HepG2 (cell line): ENCODE measurements around the gene IQUB. TPM values are rescaled to one million over a fixed set of nuclear protein-coding genes. Genes with fewer than 3 reads are reported as not detected.

ENCODE experiments used
- ATAC-seq: fragments of 200-7000 bp; cut with Tn5 transposase; 3 replicates; pipeline ENCODE4 v1.9.1; 2020; ENCODE audit warnings: mild to moderate bottlenecking, moderate library complexity
- BruUV-seq: library from RNA; stranded (reverse); fragments of 400-500 nt; replicated peaks from 2 replicates; lab custom pipeline; 2021; lab: Mats Ljungman, UMichigan
- CTCF ChIA-PET: fragments of 300-600 bp; formaldehyde crosslinking; extraction: SDS; loops from one replicate; lab custom pipeline; 2021; ENCODE audit warnings: low total read pairs, inconsistent platforms, low intra/inter-chr PET ratio; lab: Yijun Ruan, JAX
- POLR2A ChIA-PET: fragments of 350-600 bp; sonication (Branson Sonifier 250); formaldehyde crosslinking; loops from one replicate; lab custom pipeline; 2020; ENCODE audit warnings: antibody characterized with exemption, inconsistent platforms; lab: Yijun Ruan, JAX
- DNase-seq: peaks from one replicate; pipeline ENCODE4 v3.0.0-alpha.2; 2015; ENCODE audit warnings: low spot score
- FAIRE-seq: peaks from 3 replicates; lab custom pipeline; 2011; peaks lifted over from hg19 to GRCh38; lab: Jason Lieb, UNC
- H2AFZ ChIP-seq: one replicate; pipeline ENCODE4 v1.6.1; 2011; ENCODE audit warnings: low read length, inconsistent platforms
- H3K27ac ChIP-seq: fragments of 300-600 bp; 3 replicates; pipeline ENCODE4 v1.8.0; 2011; ENCODE audit warnings: mixed run types, mild to moderate bottlenecking, mixed read lengths, low read length, inconsistent platforms; ENCODE audit not compliant: insufficient read depth; ENCODE audit errors: extremely low read length
- H3K27me3 ChIP-seq, 2 experiments: fragments of 200-600 bp in 1 of 2; 2 replicates in 1 of 2; 3 replicates in 1 of 2; pipeline versions ENCODE4 v1.6.0 to v1.8.0; 2011; ENCODE audit warnings: low read length in 2 of 2, mild to moderate bottlenecking in 2 of 2, moderate library complexity in 2 of 2, inconsistent platforms in 1 of 2; ENCODE audit not compliant: insufficient read depth in 2 of 2, control insufficient read depth in 1 of 2
- H3K36me3 ChIP-seq, 2 experiments: fragments of 200-600 bp in 1 of 2; replicated peaks in 1 of 2; 2 replicates in 1 of 2; 3 replicates in 1 of 2; pipeline versions ENCODE4 v1.5.1 to v1.8.0; 2011; ENCODE audit warnings: low read length in 2 of 2, inconsistent platforms in 1 of 2; ENCODE audit not compliant: insufficient read depth in 2 of 2, control insufficient read depth in 1 of 2
- H3K4me1 ChIP-seq: 2 replicates; pipeline ENCODE4 v1.5.1; 2012; ENCODE audit warnings: low read length, inconsistent platforms; ENCODE audit not compliant: insufficient read depth
- H3K4me2 ChIP-seq: 2 replicates; pipeline ENCODE4 v1.6.0; 2011; ENCODE audit warnings: low read depth, low read length, inconsistent platforms
- H3K4me3 ChIP-seq, 3 experiments: fragments of 200-600 bp in 1 of 3; sonication (generic), shearing (Covaris generic) in 1 of 3; replicated peaks in 1 of 3; 2 replicates each; pipeline ENCODE4 v1.5.1; 2011 to 2016; ENCODE audit warnings: low read length in 3 of 3, inconsistent platforms in 2 of 3, low read depth in 2 of 3, mild to moderate bottlenecking in 2 of 3, control low read depth in 1 of 3, mixed read lengths in 1 of 3; ENCODE audit not compliant: insufficient read depth in 1 of 3
- H3K79me2 ChIP-seq: one replicate; pipeline ENCODE4 v1.6.1; 2011; ENCODE audit warnings: low read length, inconsistent platforms; ENCODE audit not compliant: insufficient read depth
- H3K9ac ChIP-seq: 2 replicates; pipeline ENCODE4 v1.6.0; 2011; ENCODE audit warnings: mild to moderate bottlenecking, low read depth, low read length, inconsistent platforms; ENCODE audit not compliant: insufficient read depth
- H3K9me3 ChIP-seq: 2 replicates; pipeline ENCODE4 v1.5.1; 2012; ENCODE audit warnings: mild to moderate bottlenecking, low read length
- H4K20me1 ChIP-seq: 2 replicates; pipeline ENCODE4 v1.6.0; 2011; ENCODE audit warnings: inconsistent platforms, mild to moderate bottlenecking, low read length, moderate library complexity; ENCODE audit not compliant: insufficient read depth
- AFF4 ChIP-seq: sonication (generic); formaldehyde crosslinking; IDR thresholded peaks from 2 replicates; pipeline ENCODE4 v1.4.0; 2020; ENCODE audit warnings: missing genetic modification reagents
- DMAP1 ChIP-seq: IDR thresholded peaks from 2 replicates; pipeline ENCODE4 v1.6.1; 2016
- GLMP ChIP-seq: sonication (generic); formaldehyde crosslinking; IDR thresholded peaks from 2 replicates; pipeline ENCODE4 v1.9.0; 2021; ENCODE audit warnings: missing genetic modification reagents, mild to moderate bottlenecking, borderline replicate concordance
- HMGA1 ChIP-seq: sonication (generic); formaldehyde crosslinking; conservative IDR thresholded peaks from 2 replicates; pipeline ENCODE4 v1.4.0; 2020; ENCODE audit warnings: missing genetic modification reagents
- RFX5 ChIP-seq: IDR thresholded peaks from 2 replicates; pipeline ENCODE4 v1.6.1; 2011; ENCODE audit warnings: low read depth, low read length, improper control_type of control experiment
- ZBTB42 ChIP-seq: sonication (generic); formaldehyde crosslinking; IDR thresholded peaks from 2 replicates; pipeline ENCODE4 v1.5.0; 2020; ENCODE audit warnings: mild to moderate bottlenecking, missing genetic modification reagents
- ZNF207 ChIP-seq: fragments of 450-650 bp; IDR thresholded peaks from 2 replicates; pipeline ENCODE4 v1.6.1; 2016; ENCODE audit warnings: antibody characterized with exemption, borderline replicate concordance
- ZNF672 ChIP-seq: sonication (generic); formaldehyde crosslinking; IDR thresholded peaks from 2 replicates; pipeline ENCODE4 v1.8.1; 2022; ENCODE audit warnings: missing genetic modification reagents
- WGBS: methylation state at CpG from one replicate; pipeline ENCODE4 v1.1.6; 2017; ENCODE audit warnings: low lambda C conversion rate; 5-methylcytosine and 5-hydroxymethylcytosine counted together
- in situ Hi-C: cut with HindIII; loops from 2 replicates; pipeline ENCODE4 v1.10.0; 2017; ENCODE audit warnings: low pct_unique_long_range_greater_than_20kb; ENCODE audit not compliant: extremely low pct_ligation_motif_present
- intact Hi-C: fragments of 100-400 bp; cut with micrococcal nuclease; formaldehyde crosslinking; loops from one replicate; pipeline ENCODE4 v1.10.0; 2022; ENCODE audit not compliant: unreplicated experiment
- polyA plus RNA-seq, 8 experiments: library from polyadenylated mRNA; depleted of rRNA in 3 of 8; stranded (reverse) in 7 of 8; unstranded in 1 of 8; fragments of >200 nt; fragmentation: Illumina TruSeq in 4 of 8; extraction: Trizol in 4 of 8; gene quantifications; 2 replicates each; pipeline versions ENCODE4 v1.2.1 to v1.2.3, GENCODE V29; 2011 to 2016; ENCODE audit warnings: low read depth in 4 of 8, missing spikeins in 1 of 8, mixed read lengths in 1 of 8; ENCODE audit not compliant: insufficient read depth in 1 of 8
- total RNA-seq, 5 experiments: library from RNA; depleted of rRNA; stranded (reverse); fragments of >200 nt; fragmentation: Illumina TruSeq; extraction: Trizol; gene quantifications; 2 replicates each; pipeline ENCODE4 v1.2.3, GENCODE V29; 2016; ENCODE audit warnings: low read depth in 1 of 5
- TF ChIP-seq, protein P1 (sequence below): IDR thresholded peaks from 2 replicates; pipeline ENCODE4 v1.6.1; 2012; ENCODE audit warnings: low read depth, low read length, improper control_type of control experiment

The IQUB gene
- total and polyA plus RNA-seq, 2 of the 13 experiments (the other 11 are each of a cell fraction or from before 2014, with no cell fraction given): 0.07 TPM; not detected in 1

- WGBS: 42% methylated on average over 2 of the region's 2 CpGs
- Histone ChIP-seq H3K27me3 (no peaks in the 10 kb centered on the region), H3K4me1 (no peaks in the 10 kb centered on the region), H3K9me3 (no peaks in the 10 kb centered on the region)
- CTCF ChIA-PET: no interaction called here
- DNase-seq: no peak
- TF ChIP-seq RFX5: peak; percentile 60; the same call in 1 of the 2 replicates
- no peak for TF ChIP-seq HMGA1 (CRISPR knock-in tag)
- TF ChIP-seq, all 625 proteins: peak for 1
- H3K4me3 ChIP-seq: no peak overlapping the region
- POLR2A ChIA-PET: no interaction called here
- no TSS peak for BruUV-seq
- no peaks in the 10 kb centered on the region for H4K20me1 ChIP-seq
- H3K27ac ChIP-seq: no peak overlapping the region
- no peaks in the 10 kb centered on the region for H3K79me2 ChIP-seq
- in situ Hi-C loops (no loop called here), intact Hi-C loops (no loop called here)
- H3K36me3 ChIP-seq: no peaks in the 10 kb centered on the region
- H2AFZ ChIP-seq: no peak overlapping the region
- FAIRE-seq: no peak
- no peak for ATAC-seq
- no peak overlapping the region for H3K4me2 ChIP-seq
- no peak overlapping the region for H3K9ac ChIP-seq
These were observed 62.1 kb downstream of the IQUB start for GRCh38 chr7:123472327-123472726.

DNA sequence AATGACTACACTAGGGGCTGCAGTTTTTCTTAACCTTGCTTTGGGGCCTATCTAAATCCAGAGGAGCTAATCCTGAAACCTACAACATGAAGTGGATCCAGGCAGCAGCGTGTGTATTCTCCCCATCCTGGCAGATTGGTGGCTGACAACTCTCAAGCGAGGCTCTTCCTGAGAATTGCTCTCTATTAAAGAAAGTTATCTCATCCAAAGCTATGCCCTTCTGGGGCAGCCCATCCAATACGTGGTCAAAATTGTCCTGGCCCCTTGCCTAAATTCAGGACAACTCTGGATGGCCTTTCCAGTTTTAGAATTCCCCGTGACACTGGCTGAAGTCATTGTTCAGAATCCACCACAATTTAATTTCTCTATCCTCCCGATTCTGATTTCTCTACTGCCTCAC, 66.1 kb downstream of the IQUB start:
- ChIA-PET CTCF (no interaction called here), POLR2A (no interaction called here)
- no peak overlapping the region for H3K9ac ChIP-seq
- in situ Hi-C loops: no loop called here
- H3K79me2 ChIP-seq: no peaks in the 10 kb centered on the region
- ATAC-seq (no peak), FAIRE-seq (no peak), DNase-seq (no peak)
- no peaks in the 10 kb centered on the region for H3K36me3 ChIP-seq
- no TSS peak for BruUV-seq
- no peak overlapping the region for H3K4me2 ChIP-seq
- H3K27me3 ChIP-seq: no peaks in the 10 kb centered on the region
- intact Hi-C loops: no loop called here
- no peak overlapping the region for H3K27ac ChIP-seq
- H2AFZ ChIP-seq: no peak overlapping the region
- no peaks in the 10 kb centered on the region for H3K4me1 ChIP-seq
- H4K20me1 ChIP-seq: no peaks in the 10 kb centered on the region
- no peaks in the 10 kb centered on the region for H3K9me3 ChIP-seq
- no peak overlapping the region for H3K4me3 ChIP-seq
- 2% methylated on average over 2 of the region's 5 CpGs for WGBS
- TF ChIP-seq ZNF672 (CRISPR knock-in tag): no peak
- TF ChIP-seq AFF4 (CRISPR knock-in tag): no peak
- TF ChIP-seq, protein P1, sequence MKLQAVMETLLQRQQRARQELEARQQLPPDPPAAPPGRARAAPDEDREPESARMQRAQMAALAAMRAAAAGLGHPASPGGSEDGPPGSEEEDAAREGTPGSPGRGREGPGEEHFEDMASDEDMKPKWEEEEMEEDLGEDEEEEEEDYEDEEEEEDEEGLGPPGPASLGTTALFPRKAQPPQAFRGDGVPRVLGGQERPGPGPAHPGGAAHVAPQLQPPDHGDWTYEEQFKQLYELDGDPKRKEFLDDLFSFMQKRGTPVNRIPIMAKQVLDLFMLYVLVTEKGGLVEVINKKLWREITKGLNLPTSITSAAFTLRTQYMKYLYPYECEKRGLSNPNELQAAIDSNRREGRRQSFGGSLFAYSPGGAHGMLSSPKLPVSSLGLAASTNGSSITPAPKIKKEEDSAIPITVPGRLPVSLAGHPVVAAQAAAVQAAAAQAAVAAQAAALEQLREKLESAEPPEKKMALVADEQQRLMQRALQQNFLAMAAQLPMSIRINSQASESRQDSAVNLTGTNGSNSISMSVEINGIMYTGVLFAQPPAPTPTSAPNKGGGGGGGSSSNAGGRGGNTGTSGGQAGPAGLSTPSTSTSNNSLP: no peak
- no peak for TF ChIP-seq ZBTB42
- TF ChIP-seq DMAP1 (CRISPR knock-in tag): no peak
- no peak for TF ChIP-seq ZNF207
- TF ChIP-seq GLMP: no peak
